HG03442 (cell line): ENCODE measurements around the gene TSEN34.
"Not testable (repeated sequence)": the region's sequence is repeated elsewhere in the genome, so short reads cannot be mapped to it uniquely, and the experiment has no call there.

Experiments used
- ATAC-seq: cut with Tn5 transposase; IDR thresholded peaks from one replicate; pipeline ENCODE4 v1.9.1; 2021; ENCODE audit warnings: mild to moderate bottlenecking, moderate library complexity; ENCODE audit not compliant: unreplicated experiment

Gene TSEN34

DNA sequence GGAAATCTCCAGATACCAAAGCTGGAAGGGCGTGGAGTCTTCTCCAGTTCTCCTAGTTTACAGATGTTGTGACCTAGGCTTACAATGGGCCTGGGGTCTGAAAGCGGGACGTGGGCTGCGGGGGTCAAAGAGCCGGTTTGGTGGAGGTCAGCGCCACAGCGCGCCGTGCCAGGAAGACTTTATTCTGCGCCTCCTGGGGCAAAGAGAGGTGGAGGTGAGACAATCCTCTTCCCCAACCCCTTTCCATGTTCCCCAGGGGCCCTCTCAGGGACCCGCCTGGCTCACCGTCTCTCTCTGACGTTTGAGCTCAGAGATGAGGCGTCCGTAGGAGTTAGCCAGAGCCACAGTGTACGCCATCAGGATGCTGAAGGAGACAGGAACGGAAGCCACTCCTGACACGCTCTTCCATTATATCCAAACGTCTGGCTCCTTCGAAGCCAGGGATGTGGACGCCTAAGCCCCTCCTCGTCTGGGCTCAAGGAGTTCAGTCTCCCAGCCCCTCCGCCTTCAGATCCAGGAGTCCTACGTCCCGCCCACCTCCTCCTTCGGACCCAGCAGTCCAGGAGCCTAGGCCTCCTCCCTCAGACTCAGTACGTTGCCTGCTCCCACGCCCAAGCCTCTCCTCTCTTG, 30.8 kb upstream of the TSEN34 start:
- ATAC-seq = peak; percentile 1

DNA sequence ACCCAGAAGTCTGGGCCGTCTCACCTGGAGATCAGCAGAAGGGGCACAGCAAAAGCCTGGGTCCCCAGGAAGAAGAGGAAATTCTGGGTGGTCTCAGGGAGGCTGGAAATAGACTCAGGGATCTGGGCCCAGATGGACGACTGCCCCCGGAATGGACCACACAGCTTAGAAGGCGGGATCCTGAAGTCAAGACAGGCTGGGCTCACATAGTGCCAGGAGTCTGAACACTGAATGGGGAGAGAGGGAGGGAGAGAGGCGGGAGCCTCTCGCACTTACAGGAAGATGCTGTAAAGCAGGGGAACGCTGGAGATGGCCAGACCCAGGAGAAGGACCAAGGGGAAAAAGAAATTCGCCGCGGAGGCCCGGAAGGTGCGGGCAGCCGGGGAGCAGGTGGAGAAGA, 30.3 kb upstream of the TSEN34 start:
- no peak for ATAC-seq

DNA sequence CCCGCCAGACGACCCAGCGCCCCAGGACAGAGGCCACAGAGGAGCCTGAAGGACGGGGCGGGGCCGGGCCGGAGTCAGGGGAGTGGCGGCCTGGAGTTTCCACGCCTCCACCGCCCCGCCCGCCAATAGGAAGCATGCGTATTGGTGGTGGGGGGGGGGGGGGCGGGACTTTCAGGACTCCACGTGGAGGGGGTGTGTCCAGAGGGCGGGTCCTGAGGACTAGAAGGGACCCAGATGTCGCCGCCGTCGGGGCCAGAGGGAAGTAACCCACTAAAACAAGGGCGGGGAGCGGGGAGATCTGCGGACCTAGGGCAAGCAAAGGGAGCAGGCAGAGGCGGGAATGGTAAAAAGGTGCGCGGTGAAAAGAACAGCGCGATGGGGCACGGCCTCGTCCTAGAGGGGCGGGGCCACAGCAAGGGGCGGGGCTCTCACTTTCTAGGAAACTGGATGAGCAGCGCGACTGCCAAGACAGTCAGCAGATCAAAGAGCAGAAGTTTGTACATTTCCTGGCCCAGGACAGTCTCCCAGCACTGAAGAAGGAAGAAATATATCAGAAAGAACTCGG, 28.8 kb upstream of the TSEN34 start:
- no peak for ATAC-seq

DNA sequence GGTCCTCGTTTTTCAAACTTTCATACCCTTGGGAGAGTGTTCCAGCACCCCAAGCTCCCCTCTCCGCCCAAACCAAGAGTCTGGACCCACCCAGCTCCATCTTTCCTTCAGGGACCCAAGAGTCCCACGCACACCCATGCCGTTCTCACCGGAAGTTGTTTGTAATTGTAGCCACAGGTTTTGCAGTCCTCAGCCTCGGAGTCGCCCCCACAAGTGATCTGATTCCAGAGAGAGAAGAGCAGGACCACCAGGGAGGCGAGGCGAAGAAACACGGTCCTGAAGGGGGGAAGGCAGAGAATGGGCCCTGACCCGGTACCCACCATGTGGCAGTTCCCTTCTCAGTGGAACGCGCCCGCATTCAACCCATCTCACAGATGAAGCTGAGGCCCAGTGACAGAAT, 28.2 kb upstream of the TSEN34 start:
- ATAC-seq = no peak

DNA sequence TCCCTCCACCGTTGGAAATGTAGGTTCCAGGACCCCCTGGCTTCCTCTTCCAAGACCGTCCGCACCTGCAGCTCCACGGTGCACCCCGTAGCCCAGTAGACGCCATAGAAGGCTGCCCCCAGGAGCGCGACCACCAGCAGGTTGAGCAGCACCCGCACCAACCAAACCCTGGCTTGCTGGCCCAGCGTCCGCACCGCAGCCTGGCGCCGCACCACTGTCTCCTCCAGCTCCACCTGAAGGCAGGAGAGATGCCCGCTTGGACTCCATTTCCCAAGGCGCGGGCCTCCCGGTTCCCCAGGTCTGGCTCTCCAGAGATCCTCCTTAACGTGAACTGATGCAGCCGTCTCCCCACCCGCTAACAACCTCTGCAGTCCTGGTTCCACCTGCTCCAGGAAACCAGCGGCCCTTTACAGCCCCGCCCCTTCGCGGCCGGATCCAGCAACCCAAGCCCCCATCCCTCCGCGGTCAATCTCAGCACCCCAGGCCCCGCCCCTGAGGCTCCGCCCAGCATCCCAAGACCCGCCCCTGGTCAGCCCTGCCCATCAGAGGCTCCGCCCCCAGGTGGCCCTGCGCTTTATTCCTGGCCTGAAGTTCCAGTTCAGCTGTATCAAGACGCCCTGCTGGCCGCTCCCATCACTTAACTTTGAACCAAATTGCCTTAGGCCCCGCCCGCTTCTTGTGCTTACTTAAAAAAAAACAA, 26.6 kb upstream of the TSEN34 start:
- ATAC-seq = no peak

DNA sequence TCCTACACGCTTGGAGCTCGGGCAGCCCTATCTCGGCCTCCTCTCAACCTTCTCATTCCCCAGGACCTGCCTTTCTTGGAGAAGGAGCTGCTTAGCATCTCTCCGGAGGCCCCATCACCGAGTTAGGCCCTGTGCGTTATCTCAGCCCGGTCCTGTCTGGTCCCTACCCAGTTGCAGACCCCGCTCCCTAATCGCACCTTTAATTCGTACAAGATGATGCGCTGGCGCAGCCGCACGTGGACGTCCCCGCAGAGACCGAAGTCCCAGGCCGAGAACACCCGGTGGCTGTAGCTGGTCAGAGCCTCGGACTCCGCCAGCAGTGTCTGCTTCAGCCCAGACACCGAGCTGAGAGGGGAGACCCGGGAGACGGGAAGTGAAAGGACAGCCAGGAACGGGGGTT, 25.9 kb upstream of the TSEN34 start:
- ATAC-seq = no peak

DNA sequence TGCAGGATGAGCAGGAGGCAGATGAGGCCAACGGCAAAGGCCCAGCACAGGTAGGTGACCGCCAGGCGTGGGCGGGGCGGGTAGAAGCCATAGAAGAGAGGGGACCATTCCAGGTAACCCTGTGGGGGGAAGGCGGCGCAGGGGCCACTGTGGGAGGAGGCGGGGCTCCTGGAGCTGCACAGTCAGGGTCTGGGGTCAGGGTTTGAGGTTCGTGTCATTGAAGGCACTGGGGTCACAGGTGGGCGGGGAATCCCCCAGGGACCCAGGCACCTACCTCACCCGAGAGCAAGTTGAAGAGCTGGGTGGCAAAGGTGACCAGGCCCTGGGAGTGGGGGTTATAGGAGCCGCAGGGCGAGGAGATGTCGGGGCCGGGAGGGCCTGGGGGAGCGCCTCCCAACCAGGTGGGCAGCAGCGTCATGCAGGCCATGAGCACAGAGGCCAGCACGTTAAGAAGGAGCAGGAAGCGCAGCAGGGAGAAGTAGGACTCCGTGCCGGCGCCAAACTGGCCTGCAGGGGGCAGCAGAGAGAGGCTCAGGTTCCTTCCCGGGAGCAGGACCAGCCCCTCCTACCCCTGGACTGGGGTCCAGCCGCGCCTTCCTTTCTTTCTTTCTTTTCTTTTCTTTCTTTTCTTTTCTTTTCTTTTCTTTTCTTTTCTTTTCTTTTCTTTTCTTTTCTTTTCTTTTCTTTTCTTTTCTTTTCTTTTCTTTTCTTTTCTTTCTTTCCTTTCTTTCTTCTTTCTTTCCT, 22.8 kb upstream of the TSEN34 start:
- ATAC-seq = peak; percentile 50

DNA sequence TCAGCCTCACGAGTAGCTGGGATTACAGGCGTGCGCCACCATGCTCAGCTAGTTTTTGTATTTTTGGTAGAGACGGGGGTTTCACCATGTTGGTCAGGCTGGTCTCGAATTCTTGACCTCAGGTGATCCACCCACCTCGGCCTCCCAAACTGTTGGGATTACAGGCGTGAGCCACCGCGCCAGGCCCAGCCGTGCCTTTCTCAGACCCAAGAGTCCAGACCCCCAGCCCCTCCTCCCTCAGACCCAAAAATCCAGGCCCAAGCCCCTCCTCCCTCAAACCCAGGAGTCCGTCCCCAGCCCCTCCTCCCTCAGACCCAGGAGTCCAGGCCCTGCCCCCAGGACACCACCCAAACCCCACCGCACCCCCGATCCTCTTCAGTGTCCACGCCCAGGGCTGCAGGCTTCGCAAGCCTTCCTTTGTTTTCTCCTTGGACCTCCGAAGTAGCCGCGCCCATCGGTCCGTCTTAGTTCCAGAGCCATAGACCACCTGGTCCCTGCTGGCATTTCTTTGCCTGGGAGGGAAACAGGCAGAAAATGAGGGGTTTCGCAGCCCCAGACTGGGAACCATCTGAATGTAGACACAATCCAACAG, 21.9 kb upstream of the TSEN34 start:
- ATAC-seq = no peak

DNA sequence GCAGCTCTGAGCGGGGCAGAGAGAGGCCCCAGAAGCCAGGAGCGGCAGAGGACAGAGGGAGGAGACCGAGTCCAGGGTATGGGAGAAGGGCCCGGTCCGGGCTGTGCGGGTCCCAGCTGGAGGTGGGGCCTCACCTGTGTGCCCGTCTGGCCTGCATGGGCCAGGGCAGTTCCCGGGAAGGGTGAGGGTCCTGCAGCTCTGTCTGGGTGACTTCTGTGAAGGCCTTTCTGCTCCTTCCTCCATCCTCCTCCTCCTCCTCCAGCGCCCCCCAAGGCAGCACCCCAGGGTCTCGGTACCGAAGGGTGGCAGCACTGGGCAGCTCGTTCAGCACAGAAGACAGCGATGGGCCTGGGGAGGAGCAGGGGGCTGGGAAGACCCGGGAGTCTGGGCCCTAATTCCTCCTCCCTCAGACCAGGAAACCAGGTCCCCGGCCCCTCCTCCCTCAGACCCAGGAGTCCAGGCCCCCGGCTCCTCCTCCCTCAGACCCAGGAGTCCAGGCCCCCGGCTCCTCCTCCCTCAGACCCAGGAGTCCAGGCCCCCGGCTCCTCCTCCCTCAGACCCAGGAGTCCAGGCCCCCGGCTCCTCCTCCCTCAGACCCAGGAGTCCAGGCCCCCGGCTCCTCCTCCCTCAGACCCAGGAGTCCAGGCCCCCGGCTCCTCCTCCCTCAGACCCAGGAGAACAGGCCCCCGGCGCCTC, 19.2 kb upstream of the TSEN34 start:
- not testable (repeated sequence) for ATAC-seq

DNA sequence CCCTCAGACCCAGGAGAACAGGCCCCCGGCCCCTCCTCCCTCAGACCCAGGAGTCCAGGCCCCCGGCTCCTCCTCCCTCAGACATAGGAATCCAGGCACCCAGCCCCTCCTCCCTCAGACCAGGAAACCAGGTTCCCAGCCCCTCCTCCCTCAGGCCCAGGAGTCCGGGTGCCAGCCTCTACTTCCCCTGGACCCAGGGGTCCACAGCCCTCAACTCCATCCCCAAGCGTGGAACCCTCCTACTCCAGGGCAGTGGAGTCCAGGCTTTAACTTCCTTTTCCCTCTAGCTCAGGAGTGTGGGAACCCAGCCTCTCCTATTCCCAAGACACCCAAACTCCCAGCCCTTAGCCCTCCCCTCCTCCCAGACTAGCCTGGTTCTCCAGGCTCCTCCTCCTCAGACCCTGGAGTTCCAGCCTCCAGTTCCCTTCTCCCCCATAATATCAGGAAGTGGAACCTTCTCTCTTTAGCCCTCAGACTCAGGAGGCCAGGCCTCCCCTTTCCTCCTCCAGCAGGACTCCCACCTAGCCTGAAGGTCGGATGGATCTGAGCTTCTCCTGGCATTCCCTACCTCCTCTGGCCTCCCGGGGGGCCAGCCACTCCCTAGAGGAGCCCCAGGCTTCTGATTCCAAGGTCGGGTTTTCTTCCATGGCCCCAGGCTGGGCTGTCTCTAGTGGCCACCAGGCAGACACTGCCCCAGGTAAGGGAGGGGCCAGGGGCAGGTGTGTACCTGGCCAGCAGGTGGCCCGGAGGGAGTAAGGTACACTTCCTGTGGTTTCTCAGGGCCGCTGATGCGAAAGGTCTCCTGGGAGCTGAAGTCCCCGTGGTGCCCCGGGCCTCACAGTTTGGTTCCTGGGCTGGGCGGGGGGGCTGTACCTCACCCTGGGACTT, 18.4 kb upstream of the TSEN34 start, which contains the start of gene TMC4:
TMC4 (minus strand) TSS at position 690 of the 888 bp plus-strand sequence; CDS start at position 647, 43 bp downstream.
- no peak for ATAC-seq

DNA sequence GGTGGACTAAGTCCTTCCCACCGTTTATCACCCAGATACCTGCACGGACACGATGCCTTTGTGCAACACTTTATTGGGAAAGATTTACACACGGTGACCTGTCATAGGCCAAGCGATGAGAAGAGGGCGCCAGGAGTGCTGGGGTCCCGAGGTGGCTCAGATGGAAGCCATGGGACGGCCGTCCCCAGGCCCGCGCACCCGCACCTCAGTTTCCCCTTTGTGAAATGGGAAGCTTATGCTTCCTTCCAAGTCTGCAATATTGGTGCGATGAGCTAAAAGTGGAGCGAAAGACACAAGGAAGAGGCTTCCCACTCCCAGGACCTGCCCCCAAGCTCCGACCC, 17.8 kb upstream of the TSEN34 start:
- ATAC-seq = no peak

DNA sequence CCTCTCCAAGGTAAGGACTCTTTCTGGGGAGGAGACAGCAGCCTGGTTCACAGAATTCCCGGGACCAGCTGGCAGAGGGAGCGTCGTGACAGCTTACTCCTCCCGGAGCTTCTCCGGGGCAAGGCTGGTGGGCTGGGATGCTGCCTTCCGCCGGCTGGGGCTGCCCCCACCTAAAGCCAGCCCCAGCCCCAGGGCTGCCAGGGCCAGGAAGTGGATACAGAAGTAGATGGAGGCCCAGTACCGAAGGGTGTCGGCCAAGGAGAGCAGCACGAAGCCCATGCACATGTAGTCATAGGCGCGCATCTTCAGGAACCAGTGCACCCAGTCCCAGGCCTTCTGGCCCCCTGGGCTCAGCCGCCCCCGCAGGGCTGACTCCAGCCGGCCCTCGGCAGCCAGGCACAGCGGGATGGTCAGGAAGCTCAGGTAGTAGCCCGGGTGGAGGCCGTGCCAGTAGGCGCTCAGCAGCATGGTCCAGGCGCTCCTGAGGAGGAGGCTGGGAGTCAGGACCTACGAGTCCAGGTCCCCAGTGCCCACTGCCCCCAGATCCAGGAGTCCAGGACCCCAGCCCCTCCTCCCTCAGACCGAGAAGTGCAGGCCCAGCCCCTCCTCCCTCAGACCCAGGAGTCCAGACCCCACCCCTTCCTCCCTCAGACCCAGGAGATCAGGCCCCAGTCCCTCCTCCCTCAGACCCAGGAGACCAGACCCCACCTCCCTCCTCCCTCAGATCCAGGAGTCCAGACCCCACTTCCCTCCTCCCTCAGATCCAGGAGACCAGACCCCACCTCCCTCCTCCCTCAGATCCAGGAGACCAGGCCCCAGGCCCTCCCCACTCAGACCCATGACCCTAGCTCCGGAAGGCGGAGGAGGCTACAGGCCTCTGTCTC, 16.9 kb upstream of the TSEN34 start:
- ATAC-seq = no peak

DNA sequence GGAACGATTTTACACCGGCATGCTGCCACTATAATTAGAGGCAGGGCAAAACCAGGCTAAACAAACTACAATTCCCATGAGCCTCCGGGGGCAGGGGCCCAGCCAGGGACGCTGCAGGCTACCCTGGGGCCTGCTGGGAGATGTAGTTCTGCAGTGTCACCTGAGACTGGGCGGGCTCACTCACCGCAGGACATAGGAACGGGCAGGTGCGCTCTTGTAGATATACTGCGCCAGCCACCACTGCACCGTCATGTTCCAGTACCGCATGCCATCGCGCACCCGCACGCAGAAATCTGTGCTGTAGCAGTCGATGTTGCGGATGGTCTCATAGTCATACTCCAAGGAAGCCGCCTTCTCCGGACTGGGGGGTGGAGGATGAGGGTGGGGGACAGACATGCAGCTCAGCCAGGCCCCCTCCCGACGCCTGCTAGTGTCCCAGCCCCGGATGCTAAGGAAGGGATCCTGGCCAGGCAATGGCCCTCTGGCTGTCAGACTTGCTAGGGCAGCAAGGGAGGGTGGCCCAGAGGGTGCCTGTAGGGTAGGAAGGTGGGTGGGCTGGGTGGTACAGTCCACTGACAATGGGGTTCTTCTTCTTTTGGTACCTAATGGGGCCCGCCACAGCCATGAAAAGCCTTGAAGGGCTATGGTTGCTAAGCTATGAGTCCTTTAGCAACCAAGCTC, 12.4 kb upstream of the TSEN34 start:
- no peak for ATAC-seq

DNA sequence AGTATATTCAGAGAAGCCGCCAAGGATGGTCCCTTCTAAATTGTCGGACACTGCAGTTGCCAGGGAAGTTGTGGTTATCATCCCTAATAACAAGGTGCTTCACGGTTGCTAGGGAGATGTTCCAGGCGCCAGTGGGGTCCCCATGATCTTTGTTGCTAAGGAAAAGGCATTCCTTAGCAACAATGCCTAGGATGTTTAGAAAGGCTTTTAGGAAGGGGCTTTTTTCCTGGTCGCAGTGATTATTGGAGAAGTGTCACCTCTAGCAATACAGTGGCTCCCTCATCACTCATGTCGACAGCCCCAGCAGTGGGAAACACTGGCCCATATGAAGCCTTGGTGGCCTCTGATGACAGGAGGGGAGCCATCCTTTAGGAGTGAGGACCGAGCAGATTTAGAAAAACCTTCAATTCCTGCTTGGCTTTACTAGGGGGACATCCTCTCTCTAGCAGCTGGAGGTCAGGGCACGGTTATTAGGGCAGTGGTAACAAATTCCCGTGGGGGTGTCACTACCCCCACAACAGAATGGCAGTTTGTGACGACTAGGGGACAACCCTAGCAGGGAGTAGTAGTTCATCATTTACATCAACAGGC, 11.8 kb upstream of the TSEN34 start:
- ATAC-seq = no peak

DNA sequence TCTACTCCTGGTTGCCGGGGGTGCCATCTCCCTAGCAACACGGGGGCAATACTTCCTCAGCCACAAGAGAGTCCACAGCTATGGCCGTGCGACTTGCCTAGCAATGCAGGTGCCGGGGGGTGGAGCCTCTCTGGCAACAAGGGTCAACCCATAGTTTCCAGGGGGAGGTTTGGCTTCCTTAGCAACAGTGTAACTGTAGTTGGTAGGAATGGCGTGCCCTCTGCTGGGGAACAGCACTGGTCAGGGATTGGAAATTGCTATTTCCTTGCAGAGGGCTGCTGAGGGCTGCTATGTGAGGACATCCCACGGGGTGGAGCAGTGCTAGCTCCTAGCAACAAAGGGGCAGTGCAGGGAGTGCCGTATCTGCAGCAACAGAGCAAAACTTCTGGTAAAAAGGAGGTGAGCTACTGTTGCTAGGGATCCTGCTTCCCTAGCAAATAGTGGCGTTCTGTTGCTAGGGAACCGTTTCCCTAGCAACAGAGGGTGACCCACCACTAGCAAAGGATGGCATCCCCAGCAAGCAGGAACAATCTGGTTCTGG, 11.1 kb upstream of the TSEN34 start:
- no peak for ATAC-seq

DNA sequence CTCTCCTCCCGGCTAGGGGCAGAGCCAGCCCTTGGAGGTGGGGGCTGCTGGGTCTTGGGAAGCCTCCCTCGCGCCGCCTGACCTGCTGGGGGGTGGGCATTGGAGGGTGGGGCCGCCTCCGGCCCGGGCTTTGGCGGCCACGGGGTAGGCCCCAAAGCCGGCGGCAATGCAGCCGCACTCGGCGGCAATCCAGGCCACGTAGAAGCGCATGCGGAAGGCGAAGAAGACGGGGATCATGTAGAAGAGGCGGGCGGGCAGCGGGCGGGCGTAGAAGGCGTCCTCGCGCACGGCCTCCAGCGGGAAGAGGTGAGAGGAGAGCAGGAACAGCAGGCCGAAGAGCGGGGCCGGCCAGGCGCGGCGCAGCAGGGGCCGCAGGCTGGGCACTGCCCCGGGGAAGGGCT, 10.4 kb upstream of the TSEN34 start:
- ATAC-seq = no peak

DNA sequence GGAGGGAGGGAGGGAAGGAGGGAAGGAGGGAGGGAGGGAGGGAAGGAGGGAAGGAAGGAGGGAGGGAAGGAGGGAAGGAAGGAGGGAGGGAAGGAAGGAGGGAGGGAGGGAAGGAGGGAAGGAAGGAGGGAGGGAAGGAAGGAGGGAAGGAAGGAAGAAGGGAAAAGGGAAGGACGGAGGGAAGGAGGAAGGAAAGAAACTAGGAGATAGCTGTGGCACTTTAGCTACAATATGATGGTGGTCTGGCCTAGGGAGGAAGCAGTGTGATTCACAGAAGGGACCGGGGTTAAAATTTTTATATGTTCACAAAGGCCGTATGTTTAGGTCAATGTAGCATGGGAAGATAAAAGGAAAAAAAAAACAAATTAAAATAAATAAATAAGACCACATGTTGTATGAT, 9.2 kb upstream of the TSEN34 start:
- ATAC-seq = not testable (repeated sequence)

DNA sequence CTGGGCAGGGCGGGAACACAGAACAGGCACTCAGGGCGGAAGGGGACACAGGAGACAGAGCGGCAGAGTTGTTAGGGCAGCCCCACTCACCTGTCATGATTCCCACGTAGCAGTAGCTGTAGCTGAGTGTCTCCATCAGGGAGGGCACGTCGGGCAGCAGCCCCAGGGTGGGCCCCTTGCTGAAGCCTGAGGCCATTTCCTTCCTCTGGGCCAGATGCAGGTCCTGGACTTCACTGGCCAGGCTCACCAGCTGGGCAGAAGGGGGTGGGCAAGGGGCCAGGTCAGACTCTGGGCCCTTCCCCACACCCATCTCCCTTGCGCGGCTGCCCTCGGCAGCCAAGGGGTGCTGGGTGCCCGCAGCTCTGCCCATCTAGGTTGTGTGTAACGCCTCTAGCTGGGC, 7.7 kb upstream of the TSEN34 start:
- no peak for ATAC-seq
